Cardiac fibroblast (primary cell): ENCODE data around the gene MMS19.
A peak's percentile ranks its signal among the peaks of the same experiment; 100 is the strongest.

ENCODE experiments used
- DNase-seq, 2 donors: peaks; one replicate each; pipeline versions ENCODE4 v3.0.0 to v3.0.0-alpha.2; 2010; ENCODE audit warnings: low read depth in 2 of 2
- H3K4me3 ChIP-seq, 2 donors: replicated peaks in 1 of 2; 1 replicate in 1 of 2; 2 replicates in 1 of 2; pipeline ENCODE4 v1.5.1; 2011; ENCODE audit warnings: low read depth in 2 of 2, low read length in 2 of 2, mild to moderate bottlenecking in 2 of 2, moderate library complexity in 1 of 2
- CTCF ChIP-seq: IDR thresholded peaks from one replicate; pipeline ENCODE4 v1.5.1; 2011; ENCODE audit warnings: low read depth, mild to moderate bottlenecking, low read length, inconsistent platforms

Gene MMS19

GRCh38 chr10:97445722-97446639 lies 52.2 kb downstream of the MMS19 start, which contains the start of the genes EXOSC1 and ZDHHC16:
EXOSC1 (minus strand) TSS chr10:97446006; CDS start chr10:97445985, 21 bp downstream.
ZDHHC16 (plus strand) TSS chr10:97446175; CDS start chr10:97451676, 5,501 bp downstream.
- DNase-seq: peak; percentile 96 to 97
- peak within 1 kb of the TSS; percentile 88 to 98 for H3K4me3 ChIP-seq
- TF ChIP-seq CTCF: no peak

- no peak for DNase-seq
- TF ChIP-seq CTCF: no peak
- H3K4me3 ChIP-seq: peak overlapping the region; percentile 88 to 98
Measured at GRCh38 chr10:97445357-97445721, 52.9 kb downstream of the MMS19 start.

- no peak for TF ChIP-seq CTCF
- H3K4me3 ChIP-seq: no peak overlapping the region
Measured at GRCh38 chr10:97444212-97444611, 54.0 kb downstream of the MMS19 start.

GRCh38 chr10:97442277-97442676 lies 55.9 kb downstream of the MMS19 start:
- TF ChIP-seq CTCF: no peak
- no peak for DNase-seq

More at GRCh38 chr10:97444212-97444611, 54.0 kb downstream of the MMS19 start:
- DNase-seq: no peak

GRCh38 chr10:97435211-97435610 lies 63.0 kb downstream of the MMS19 start:
- H3K4me3 ChIP-seq: no peak overlapping the region
- no peak for TF ChIP-seq CTCF
- no peak for DNase-seq

More at GRCh38 chr10:97442277-97442676, 55.9 kb downstream of the MMS19 start:
- H3K4me3 ChIP-seq: no peak overlapping the region

- H3K4me3 ChIP-seq: no peak overlapping the region
- TF ChIP-seq CTCF: no peak
- DNase-seq: no peak
Measured at GRCh38 chr10:97434557-97434956, 63.7 kb downstream of the MMS19 start.
